A549 treated with CORT108297 at 1 μM for 4 hours (cell line): Measurements from ENCODE around the gene ZNF169. TPM values are rescaled to one million over a fixed set of nuclear protein-coding genes. Genes with fewer than 3 reads are reported as not detected.

ENCODE experiments used
- total RNA-seq: library from RNA; stranded (reverse); fragments of 200-300 nt; extraction: Qiagen RNA extraction; gene quantifications from 5 replicates; pipeline ENCODE4 v1.2.3, GENCODE V29; 2022

Gene ZNF169
- 1.1 to 2.1 TPM (median 1.9 TPM) in 5 replicates for total RNA-seq

GRCh38 chr9:94259077-94259862 is at the start of gene ZNF169:
ZNF169 (plus strand) TSS chr9:94259298; CDS start chr9:94278813, 19,515 bp downstream.

DNA sequence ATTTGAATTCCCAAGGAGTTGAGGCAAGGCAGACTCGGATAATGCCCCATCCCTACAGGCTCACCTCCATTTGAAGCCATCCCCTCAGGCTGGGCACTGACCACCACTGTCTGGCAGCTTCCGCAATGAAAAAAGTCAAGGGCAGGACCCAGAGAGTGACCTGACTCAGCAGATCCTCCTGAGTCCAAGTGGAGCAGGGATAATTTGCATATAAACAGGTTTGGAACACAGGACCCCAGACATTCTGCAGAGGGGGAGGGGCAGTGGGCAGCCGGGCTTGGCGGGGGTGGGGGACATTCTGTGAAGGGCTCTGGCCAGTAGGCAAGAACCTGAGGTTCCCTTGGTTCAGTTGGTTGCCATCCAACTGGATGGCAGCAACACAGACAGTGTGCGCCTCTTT is 69.4 kb downstream of the ZNF169 start, which contains the start of gene NUTM2F:
NUTM2F (minus strand) TSS at position 101 of the 400 bp plus-strand sequence; CDS start at position 80, 21 bp downstream.

Other genes with a start within 250 kb of the ZNF169 start
- 3.3 to 5.1 TPM (median 4.1 TPM) in 5 replicates for gene PTPDC1, start 174.8 kb upstream of the ZNF169 start, total RNA-seq
- gene NUTM2F, start 69.3 kb downstream of the ZNF169 start, total RNA-seq: not detected in 5 replicates